Epithelial cell of esophagus (primary cell): ENCODE results near the gene ST6GAL1.
A peak's percentile ranks its signal among the peaks of the same experiment; 100 is the strongest.

ENCODE experiments used
- DNase-seq: peaks from one replicate; pipeline ENCODE4 v3.0.0; 2010; ENCODE audit warnings: low read depth
- H3K4me3 ChIP-seq: 2 replicates; pipeline ENCODE4 v1.5.1; 2011; ENCODE audit warnings: mild to moderate bottlenecking, low read length, control low read depth
- CTCF ChIP-seq: IDR thresholded peaks from 2 replicates; pipeline ENCODE4 v1.5.1; 2011; ENCODE audit warnings: low read depth, mild to moderate bottlenecking, low read length, control low read depth, inconsistent platforms; ENCODE audit not compliant: insufficient read depth; ENCODE audit errors: missing control alignments

Gene ST6GAL1

GRCh38 chr3:187011915-187012314 is 81.6 kb downstream of the ST6GAL1 start:
- no peak overlapping the region for H3K4me3 ChIP-seq
- no peak for DNase-seq
- no peak for TF ChIP-seq CTCF

GRCh38 chr3:187012609-187013051 is 82.3 kb downstream of the ST6GAL1 start:
- no peak for TF ChIP-seq CTCF
- H3K4me3 ChIP-seq, result no peak overlapping the region
- no peak for DNase-seq

GRCh38 chr3:187013159-187013716 is 82.9 kb downstream of the ST6GAL1 start:
- TF ChIP-seq CTCF, result no peak
- no peak overlapping the region for H3K4me3 ChIP-seq
- DNase-seq, result no peak

- DNase-seq, result no peak
- no peak overlapping the region for H3K4me3 ChIP-seq
- no peak for TF ChIP-seq CTCF
Measured at GRCh38 chr3:187014417-187014864, 84.1 kb downstream of the ST6GAL1 start.

- TF ChIP-seq CTCF, result no peak
- no peak for DNase-seq
Measured at GRCh38 chr3:187015903-187016638, 85.7 kb downstream of the ST6GAL1 start.

GRCh38 chr3:187016639-187017345 is 86.5 kb downstream of the ST6GAL1 start:
- TF ChIP-seq CTCF, result no peak
- no peak overlapping the region for H3K4me3 ChIP-seq
- DNase-seq, result peak; percentile 68

More at GRCh38 chr3:187015903-187016638, 85.7 kb downstream of the ST6GAL1 start:
- H3K4me3 ChIP-seq, result no peak overlapping the region
